Stimulated activated CD8-positive, alpha-beta memory T cell treated with anti-CD3 and anti-CD28 coated beads, Interleukin-4, amount 100 ng/mL, for 4 hours (primary cell): ENCODE data around the gene TMOD1.

ENCODE experiments used
- DNase-seq, 2 donors: peaks; one replicate each; pipeline ENCODE4 v3.0.0-alpha.2; 2020; ENCODE audit warnings: low read depth in 2 of 2, low spot score in 1 of 2

TMOD1 gene

GRCh38 chr9:97545486-97545885 lies 44.0 kb downstream of the TMOD1 start:
- no peak for DNase-seq

- no peak for DNase-seq
These were observed 45.8 kb downstream of the TMOD1 start for GRCh38 chr9:97547098-97547829.

GRCh38 chr9:97548379-97548778 lies 46.9 kb downstream of the TMOD1 start:
- no peak for DNase-seq

- DNase-seq = no peak
These were observed 47.5 kb downstream of the TMOD1 start for GRCh38 chr9:97548819-97549540.

- DNase-seq = no peak
These were observed 48.9 kb downstream of the TMOD1 start for GRCh38 chr9:97550386-97550785.

GRCh38 chr9:97551308-97551707 lies 49.8 kb downstream of the TMOD1 start:
- DNase-seq = no peak

- no peak for DNase-seq
These were observed 51.7 kb downstream of the TMOD1 start for GRCh38 chr9:97553141-97553540.

GRCh38 chr9:97553841-97554240 lies 52.4 kb downstream of the TMOD1 start:
- no peak for DNase-seq

GRCh38 chr9:97554566-97555075 lies 53.2 kb downstream of the TMOD1 start:
- no peak for DNase-seq

- DNase-seq = no peak
These were observed 53.7 kb downstream of the TMOD1 start for GRCh38 chr9:97555164-97555563.

- DNase-seq = no peak
These were observed 54.7 kb downstream of the TMOD1 start for GRCh38 chr9:97556036-97556720.

GRCh38 chr9:97556721-97557605 lies 55.5 kb downstream of the TMOD1 start:
- no peak for DNase-seq

GRCh38 chr9:97557606-97558095 lies 56.2 kb downstream of the TMOD1 start:
- no peak for DNase-seq

GRCh38 chr9:97558701-97559101 lies 57.2 kb downstream of the TMOD1 start:
- DNase-seq = no peak

- no peak for DNase-seq
These were observed 57.6 kb downstream of the TMOD1 start for GRCh38 chr9:97559111-97559514.

GRCh38 chr9:97560154-97560553 lies 58.7 kb downstream of the TMOD1 start:
- no peak for DNase-seq

- DNase-seq = no peak
These were observed 59.4 kb downstream of the TMOD1 start for GRCh38 chr9:97560851-97561250.

GRCh38 chr9:97561501-97561900 lies 60.0 kb downstream of the TMOD1 start:
- no peak for DNase-seq

- DNase-seq = no peak
These were observed 61.1 kb downstream of the TMOD1 start for GRCh38 chr9:97562542-97562941.

GRCh38 chr9:97563458-97564135 lies 62.1 kb downstream of the TMOD1 start:
- no peak for DNase-seq
